HK-2 (cell line): ENCODE measurements around the gene MYL11.
"Not testable (repeated sequence)": the region's sequence is repeated elsewhere in the genome, so short reads cannot be mapped to it uniquely, and the experiment has no call there.

Experiments used
- DNase-seq: peaks from one replicate; pipeline ENCODE4 v3.0.0-alpha.2; 2018; ENCODE audit not compliant: unreplicated experiment

MYL11 gene

DNA sequence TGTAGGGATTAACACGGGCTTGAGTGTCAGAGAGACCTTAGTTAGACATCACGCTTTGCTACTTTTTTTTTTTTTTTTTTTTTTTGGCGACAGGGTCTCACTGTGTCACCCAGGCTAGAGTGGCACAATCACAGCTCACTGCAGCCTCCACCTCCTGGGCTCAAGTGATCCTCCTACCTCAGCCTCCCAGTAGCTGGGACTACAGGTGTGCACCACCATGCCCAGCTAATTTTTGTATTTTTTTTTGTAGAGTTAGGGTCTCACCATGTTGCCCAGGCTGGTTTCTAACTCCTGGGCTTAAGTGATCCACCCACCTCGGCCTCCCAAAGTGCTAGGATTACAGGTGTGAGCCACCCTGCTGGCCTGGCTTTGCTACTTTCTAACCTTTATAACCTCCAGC, 22.0 kb downstream of the MYL11 start:
- not testable (repeated sequence) for DNase-seq

DNA sequence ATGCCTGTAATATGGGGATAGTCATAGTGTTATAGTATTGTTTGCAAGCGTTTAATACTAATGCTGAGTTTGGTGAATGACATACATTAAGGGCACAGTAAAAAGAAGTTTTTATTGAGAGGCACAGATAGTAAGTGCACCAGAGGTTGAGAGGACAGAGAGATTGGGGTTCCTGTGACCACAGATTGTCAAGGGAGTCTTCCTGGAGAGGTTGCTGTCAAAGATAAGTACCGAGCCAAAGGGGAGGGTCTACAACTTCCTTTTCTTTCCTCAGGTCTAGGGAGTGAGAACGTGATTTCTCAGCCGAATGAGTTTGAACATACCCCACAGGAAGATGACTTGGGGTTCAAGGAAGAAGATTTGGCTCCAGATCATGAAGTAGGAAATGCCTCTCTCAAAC, 22.5 kb downstream of the MYL11 start:
- DNase-seq, result no peak

DNA sequence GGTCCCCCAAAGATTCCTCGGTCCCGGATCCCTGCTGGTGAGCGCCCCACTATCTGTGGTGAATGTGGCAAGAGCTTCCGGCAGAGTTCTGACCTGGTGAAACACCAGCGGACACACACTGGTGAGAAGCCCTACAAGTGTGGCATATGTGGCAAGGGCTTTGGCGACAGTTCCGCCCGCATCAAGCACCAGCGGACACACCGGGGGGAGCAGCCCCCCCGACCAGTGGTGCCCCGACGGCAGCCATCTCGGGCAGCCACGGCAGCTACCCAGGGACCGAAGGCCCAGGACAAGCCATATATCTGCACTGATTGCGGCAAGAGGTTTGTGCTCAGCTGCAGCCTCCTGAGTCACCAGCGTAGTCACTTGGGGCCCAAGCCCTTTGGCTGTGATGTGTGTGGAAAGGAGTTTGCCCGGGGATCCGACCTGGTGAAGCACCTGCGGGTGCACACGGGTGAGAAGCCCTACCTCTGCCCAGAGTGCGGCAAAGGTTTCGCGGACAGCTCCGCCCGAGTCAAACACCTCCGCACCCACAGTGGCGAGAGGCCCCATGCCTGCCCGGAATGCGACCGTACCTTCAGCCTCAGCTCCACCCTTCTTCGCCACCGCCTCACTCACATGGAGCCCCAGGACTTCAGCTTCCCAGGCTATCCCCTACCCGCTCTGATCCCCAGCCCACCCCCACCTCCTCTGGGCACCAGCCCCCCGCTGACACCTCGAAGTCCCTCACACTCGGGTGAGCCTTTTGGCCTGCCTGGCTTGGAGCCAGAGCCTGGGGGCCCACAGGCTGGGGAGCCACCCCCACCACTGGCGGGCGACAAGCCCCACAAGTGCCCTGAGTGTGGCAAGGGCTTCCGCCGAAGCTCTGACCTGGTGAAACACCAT, 23.4 kb downstream of the MYL11 start:
- no peak for DNase-seq

DNA sequence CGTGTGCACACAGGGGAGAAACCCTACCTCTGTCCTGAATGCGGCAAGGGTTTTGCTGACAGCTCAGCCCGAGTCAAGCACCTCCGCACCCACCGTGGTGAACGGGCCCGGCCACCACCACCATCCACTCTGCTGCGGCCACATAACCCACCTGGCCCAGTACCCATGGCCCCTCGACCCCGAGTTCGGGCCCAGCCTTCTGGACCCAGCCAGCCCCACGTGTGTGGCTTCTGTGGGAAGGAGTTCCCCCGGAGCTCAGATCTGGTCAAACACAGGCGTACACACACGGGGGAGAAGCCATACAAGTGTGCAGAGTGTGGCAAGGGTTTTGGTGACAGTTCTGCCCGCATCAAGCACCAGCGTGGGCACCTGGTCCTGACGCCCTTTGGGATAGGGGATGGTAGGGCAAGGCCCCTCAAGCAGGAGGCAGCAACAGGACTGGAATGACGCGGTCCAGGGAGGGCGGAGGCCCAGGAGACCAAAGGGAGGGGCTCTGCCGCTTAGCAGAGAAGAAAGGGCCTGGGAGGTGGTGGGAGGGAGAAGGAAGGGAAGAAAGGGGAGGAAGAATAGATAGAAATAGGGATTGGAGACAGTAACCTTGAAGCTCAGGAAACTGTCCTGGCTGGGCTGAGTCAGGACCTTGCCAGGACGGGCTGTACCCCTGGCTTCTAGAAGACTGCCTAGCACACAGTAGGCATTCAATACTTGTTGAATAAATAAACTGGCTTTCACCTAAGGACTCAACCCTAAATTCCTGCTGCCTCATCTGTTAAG, 24.2 kb downstream of the MYL11 start:
- DNase-seq, result no peak

DNA sequence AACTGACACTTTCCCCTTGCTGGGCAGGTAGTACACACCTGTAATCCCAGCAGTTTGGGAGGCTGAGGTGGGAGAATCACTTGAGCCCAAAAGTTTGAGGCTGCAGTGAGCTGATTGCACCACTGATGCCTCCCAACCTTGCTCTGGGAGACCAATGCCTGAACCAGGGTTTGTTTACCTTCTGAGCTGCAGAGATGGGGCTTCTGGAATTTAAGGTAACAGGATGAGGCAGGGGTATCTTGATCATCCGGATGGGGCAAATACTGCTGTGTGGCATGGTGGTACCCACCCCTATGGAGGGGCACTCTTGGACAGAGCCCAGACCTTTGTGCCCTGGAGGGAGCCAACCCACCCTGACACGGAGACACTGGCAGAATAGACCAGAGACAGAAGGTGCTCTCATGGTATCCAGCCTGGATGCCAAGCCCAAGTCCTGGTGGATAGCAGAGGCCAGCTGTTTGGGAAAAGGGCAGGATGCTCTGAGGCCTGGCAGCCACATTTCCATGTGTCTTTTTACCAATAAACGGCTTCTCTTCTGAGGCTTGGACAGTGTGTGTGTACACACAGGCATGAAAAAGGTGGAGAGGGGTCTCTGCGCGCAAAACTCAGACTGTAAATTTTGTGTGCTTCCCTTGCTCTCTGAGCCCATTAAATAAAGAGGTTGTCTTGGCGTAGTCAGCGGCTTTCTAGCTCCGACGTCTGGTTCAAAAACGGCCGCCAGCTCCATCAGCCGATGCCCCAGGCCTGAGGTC, 25.0 kb downstream of the MYL11 start:
- no peak for DNase-seq

DNA sequence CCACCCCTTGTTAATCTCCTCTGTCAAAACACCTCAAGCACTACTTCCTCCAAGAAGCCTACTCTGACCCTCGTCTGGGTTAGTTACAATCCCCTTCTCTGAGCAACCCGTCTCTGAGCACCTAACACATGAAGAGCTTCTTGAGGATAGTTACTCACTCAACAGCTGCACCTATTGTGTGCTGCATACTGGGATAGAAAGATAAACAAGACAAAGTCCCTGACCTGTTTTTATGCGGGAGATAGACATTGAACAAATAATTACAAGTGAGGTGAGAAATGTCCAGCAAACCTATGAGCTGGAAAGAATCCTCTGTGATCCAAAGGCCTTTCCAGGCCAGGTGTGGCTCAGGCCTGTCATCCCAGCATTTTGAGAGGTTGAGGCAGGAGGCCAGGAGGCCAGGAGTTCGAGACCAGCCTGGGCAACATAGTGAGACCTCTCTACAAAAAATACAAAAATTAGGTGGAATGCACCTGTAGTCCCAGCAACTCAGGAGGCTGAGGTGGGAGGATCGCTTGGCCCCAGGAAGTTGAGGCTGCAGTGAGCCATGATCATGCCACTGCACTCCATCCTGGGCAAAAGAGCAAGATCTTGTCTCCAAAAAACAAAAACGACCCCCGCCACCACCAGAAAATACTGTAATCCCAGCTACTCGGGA, 27.3 kb downstream of the MYL11 start:
- no peak for DNase-seq

DNA sequence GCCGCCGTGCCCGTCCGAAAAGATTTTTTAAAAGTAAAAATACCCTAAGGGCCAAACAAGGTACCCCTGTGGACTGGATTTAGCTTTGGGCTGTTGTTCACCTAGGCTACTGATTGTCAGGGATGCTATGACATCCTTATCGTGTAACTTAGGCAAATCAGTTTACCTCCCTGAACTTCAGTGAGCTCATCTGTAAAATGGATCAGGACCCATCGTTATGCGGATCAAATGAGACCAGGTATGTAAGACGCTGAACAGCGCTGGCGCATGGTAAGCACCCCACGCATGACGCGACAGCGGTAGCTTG, 32.1 kb downstream of the MYL11 start:
- no peak for DNase-seq

DNA sequence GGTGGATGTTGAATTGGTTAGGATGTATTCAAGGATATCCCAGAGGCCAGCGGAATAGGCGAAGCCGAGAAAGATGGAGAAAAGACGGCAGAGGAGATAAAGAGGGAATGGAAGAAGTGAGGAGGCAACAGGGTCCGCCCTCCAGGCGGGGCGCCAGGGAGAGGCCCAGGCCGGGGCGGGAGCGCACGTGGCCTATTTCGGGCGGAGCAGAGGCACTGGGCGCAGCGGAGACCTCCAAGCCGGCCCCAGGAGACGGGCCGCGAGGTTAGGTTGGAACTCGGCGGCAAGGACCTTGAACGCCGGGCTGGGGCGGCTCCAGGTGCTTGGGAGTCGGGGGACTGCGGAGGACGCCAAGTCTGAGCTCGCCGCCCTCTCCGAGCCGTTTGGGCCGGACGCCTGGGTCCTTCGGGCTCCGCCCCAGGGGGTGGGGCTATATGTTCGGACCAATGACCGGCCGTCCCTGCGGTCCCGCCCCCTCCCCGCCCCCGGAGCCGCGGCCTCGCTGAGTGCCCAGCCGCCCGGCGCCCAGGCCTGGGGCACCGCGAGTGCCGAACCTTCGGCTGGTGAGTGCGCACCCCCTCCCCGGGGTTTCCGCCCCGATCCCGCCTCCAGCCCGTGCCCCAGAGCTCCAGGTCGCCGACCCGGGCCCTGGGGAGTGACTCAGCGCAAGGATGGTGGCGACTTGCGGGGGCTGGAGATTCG, 32.7 kb downstream of the MYL11 start, which contains the start of gene ZNF771:
ZNF771 (plus strand) TSS at position 505 of the 702 bp plus-strand sequence. CDS start 448 bp downstream, outside the sequence.
- peak; percentile 88 for DNase-seq

DNA sequence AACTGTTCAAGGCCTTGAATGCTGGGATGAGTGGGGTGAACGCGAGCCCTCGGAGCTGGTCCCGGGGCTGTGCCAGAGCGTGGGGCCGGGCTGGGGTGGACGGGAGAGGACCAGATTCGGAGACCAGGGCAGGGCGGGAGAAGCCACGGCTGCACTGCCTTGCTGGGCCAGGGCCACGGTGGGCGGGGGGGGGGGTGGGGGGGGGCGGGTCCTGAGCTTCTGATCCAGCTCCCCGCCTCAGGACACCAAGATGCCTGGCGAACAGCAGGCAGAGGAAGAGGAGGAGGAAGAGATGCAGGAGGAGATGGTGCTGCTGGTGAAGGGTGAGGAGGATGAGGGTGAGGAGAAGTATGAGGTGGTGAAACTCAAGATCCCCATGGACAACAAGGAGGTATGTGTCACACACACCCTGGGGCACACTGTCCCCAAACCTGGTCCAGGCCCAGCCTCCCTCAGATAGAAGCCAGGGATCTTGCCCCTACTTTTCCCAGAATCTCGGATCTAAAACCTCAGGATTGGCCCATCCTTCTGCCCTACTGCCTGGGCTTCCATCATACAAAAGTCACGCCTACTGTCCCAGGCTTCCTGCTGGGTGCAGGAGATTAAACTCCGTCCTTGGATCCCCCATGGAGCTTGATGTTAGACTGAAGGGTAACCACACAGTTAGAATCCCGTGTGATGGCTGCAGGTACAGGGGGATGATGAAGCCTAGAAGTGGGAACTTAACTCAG, 33.4 kb downstream of the MYL11 start:
- DNase-seq, result no peak

DNA sequence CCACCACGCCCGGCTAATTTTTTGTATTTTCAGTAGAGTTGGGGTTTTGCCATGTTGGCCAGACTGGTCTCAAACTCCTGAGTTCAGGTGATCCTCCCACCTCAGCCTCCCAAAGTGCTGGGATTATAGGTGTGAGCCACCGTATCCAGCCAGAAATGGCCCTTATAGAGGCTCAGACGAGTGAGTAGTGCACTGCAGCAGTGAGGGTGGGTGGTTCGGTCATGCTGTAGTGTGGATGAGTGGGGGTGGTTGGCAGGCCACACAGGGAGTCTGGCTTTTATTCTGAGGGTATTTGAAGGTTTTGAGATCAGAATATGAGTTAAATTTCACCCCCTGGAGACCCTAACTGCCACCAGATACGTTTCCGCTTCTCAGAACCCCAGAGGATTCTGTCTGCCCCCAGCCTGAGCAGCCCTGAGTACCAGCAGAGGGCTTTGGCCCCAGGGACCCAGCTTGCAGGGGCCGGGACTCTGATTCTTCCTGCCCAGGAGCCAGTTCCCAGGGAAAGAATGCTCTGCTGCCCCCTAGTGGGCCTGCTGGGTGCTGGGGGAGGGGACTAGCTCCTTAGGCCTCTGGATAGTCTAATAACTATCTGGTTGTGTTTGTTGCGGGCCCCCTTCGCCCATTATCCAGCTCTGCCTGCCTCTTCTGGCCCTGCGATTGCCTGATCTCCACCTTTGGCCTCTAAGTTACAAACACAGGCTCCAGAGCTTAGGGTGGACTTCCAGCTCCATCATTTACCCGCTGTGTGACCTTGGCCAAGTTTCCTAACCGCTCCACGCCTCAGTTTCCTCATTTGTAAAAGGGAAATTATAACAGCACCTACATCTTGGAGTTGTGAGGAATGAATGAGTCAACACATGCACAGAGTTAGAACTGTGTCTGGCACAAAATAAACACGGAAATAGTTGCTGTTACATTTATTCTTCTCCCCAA, 34.8 kb downstream of the MYL11 start:
- DNase-seq, result peak; percentile 84

DNA sequence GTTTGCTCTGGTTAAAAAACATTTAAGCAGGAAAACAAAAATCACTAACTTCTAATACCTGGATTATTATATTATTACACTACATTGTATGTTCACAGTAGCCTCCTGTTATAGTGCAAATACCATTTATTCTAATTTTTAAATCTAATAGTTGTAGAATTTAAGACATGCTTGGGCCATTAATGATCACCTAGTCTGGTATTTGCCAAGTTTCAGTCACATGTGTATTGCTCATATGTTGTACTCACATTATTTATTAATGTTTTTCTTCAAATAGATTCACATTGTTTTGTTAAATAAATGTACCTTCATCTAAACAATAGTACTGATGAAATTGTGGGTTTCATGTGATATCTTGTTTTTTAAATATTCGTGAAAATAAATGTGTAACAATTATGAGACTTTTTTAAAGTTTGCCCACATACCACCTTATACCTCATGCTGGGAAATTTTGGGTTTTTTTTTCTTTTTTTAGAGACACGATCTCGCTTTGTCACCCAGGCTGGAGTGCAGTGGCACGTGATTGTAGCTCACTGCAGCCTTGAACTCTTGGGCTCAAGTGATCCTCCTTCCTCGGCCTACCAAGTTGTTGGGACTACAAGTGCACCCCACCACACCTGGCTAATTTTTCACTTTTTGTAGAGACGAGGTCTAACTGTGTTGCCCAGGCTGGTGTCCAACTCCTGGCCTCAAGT, 38.7 kb downstream of the MYL11 start:
- no peak for DNase-seq

DNA sequence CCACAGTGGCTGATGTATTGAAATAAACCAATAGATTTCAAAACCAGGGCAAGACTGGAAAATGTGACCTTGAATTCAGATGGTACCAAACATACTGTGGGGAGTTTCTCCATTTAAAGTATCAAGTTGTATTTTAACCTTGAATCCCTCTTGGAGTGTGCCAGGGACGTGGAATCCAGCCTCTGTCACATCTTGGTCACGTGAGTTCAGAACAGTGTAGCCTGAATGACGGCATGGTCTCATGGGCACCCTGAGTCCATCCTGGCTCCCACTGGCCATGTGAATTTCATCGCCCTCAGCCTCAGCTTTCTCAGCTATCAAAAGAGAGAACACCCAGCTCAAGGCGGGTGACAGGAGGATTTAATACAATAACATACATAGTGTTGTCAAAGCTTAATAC, 39.6 kb downstream of the MYL11 start:
- no peak for DNase-seq

DNA sequence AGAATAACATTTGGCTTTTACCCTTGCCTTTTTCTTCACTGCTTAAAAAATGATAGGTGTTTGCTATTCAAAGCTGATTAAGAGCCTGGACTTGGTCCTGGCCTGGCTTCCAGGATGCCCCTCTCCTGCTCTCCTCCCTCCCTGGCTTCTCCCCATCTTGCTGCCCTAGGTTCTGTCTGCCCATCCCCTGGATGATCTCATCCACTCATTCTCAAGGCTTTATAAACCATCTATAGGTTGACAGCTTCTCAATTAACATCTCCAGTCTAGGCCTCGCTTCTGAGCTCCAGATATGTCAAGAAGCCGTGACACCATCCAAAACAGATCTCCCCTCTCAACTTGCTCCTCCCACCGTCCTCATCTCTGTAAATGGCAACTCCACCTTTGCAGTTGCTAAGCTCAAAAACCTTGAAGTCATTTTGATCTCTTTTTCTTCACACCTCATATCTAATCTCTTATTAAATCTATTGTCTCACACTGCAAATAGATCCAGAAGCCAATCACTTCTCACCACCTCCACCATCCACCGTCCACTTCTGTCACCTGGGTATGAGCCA, 41.5 kb downstream of the MYL11 start:
- DNase-seq, result no peak

DNA sequence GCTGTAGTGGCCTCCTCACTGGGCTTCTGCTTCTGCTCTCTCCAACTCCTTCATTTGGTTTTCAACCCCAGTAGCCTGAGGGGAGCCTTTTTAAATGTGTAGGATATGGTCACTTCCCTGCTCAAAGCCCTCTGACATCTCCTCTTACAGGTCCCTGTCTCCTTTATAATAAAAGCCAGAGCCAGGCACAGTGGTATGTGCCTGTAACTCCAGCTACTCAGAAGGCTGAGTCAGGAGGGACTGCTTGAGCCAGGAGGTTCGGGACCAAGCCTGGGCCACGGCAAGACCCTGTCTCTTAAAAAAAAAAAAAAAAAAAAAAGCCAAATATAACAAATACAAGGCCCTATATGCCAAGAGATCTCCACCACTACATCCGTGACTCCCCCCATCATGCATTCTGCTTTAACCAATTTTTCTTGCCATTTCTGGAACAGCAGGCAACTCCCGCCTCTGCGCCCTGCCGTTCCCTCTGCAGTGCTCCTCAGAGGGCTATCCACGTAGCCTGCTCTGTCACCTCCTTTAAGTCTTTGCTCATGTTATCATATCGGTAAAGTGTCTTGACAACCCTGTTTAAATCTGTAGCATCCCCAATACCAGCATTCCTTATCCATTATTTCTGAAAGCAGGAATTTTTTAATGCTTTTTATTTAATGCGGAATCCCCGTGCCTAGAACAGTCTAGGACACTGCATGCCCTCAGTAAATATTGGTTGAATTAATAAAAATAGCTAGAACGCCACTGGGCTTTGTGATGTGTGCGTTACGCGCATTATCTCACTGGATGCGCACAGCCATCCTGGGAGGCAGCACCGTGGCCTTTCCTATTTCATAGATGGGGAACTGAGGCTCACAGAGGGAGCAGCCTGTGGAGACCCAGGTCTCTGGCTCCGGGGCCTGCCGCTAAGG, 42.3 kb downstream of the MYL11 start:
- no peak for DNase-seq

DNA sequence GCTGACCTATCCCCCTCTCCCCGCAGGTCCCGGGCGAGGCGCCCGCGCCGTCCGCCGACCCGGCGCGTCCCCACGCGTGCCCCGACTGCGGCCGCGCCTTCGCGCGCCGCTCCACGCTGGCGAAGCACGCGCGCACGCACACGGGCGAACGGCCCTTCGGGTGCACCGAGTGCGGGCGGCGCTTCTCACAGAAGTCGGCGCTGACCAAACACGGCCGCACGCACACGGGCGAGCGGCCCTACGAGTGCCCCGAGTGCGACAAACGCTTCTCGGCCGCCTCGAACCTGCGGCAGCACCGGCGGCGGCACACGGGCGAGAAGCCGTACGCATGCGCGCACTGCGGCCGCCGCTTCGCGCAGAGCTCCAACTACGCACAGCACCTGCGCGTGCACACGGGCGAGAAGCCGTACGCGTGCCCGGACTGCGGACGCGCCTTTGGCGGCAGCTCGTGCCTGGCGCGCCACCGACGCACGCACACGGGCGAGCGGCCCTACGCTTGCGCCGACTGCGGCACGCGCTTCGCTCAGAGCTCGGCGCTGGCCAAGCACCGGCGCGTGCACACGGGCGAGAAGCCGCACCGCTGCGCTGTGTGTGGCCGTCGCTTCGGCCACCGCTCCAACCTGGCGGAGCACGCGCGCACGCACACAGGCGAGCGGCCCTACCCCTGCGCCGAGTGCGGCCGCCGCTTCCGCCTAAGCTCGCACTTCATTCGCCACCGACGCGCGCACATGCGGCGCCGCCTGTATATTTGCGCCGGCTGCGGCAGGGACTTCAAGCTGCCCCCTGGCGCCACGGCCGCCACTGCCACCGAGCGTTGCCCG, 43.1 kb downstream of the MYL11 start:
- DNase-seq, result no peak

DNA sequence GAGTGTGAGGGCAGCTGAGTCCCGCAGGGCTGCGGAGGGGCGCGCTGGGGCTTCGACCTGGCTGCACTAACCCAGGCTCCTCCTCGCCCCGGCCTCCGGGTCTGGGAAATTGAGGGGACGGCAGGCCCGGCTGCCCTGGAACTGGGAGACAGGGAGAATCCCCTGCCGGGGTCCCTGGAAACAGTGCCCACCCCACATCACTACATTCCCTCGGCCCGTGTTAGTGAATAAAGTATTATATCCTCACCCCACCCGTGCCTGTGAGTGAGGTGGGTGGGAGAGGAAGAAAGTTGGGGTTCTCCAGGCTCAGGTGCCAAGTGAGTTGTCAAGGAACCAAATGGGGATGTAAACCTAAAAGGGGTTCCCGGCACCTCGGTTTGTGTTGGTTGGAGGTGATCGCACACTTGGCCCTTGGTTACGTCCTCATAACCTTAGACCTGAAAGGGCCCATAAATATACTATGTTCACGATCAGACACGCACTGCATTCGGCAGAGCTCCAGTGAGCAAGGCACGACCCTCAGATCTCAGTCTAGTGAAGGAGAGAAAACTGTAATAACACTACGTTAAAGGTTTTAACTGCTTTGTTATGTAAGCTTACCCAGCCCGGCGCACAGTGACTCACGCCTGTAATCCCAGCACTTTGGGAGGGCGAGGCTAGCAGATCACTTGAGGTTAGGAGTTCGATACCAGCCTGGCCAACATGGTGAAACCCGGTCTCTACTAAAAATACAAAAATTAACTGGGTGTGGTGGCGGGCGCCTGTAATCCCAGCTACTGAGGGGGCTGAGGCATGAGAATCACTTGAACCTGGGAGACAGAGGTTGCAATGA, 44.0 kb downstream of the MYL11 start:
- no peak for DNase-seq
